Stimulated activated CD8-positive, alpha-beta memory T cell treated with anti-CD3 and anti-CD28 coated beads, Interleukin-7, amount 100 ng/mL, for 24 hours (primary cell): ENCODE measurements around the gene NUP98.
A peak's percentile ranks its signal among the peaks of the same experiment; 100 is the strongest.
"Not testable (repeated sequence)": the region's sequence is repeated elsewhere in the genome, so short reads cannot be mapped to it uniquely, and the experiment has no call there.

Source experiments
- DNase-seq: peaks from one replicate; pipeline ENCODE4 v3.0.0-alpha.2; 2020; ENCODE audit warnings: low read depth

NUP98 gene

DNA sequence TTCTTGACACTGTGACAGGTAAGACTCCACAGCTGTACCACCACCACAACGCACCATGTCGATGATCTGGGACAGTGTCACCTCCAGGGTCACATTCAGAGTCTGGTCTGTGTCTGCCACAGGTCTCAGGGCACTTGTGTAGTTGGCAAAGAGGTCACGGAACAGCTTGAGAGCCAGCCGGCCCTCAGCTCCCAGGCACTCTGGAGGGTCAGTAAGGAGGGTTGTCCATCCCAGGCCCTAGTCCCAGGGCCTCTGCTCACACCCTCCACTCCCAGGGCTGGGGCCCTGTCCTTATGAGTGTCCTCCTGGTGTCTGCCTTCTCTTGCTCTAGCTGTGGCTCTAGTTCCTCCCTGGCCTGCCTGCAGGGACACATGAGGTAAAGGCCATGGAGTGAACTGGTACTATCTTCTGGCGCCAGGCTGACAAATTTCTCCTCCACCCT lies 127.6 kb downstream of the NUP98 start:
- DNase-seq: no peak

DNA sequence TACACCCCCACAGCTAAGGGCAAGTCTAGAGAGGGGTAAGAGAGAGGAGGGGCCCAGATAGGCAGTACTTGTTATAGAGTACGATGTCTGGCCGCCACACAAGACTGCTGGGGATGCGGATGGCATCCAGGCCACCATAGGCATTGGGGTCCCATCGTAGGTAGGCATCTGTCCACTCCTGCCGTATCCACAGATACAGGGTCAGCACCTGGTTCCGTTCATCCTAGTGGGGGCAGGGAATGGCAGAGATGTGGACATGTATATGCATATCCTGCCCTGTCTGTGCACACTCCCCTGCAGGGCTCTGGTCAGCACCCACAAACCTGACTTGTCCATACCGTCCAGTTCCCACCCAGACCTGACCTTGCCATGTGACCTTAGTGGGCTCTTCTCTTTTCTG lies 128.2 kb downstream of the NUP98 start:
- DNase-seq: no peak

DNA sequence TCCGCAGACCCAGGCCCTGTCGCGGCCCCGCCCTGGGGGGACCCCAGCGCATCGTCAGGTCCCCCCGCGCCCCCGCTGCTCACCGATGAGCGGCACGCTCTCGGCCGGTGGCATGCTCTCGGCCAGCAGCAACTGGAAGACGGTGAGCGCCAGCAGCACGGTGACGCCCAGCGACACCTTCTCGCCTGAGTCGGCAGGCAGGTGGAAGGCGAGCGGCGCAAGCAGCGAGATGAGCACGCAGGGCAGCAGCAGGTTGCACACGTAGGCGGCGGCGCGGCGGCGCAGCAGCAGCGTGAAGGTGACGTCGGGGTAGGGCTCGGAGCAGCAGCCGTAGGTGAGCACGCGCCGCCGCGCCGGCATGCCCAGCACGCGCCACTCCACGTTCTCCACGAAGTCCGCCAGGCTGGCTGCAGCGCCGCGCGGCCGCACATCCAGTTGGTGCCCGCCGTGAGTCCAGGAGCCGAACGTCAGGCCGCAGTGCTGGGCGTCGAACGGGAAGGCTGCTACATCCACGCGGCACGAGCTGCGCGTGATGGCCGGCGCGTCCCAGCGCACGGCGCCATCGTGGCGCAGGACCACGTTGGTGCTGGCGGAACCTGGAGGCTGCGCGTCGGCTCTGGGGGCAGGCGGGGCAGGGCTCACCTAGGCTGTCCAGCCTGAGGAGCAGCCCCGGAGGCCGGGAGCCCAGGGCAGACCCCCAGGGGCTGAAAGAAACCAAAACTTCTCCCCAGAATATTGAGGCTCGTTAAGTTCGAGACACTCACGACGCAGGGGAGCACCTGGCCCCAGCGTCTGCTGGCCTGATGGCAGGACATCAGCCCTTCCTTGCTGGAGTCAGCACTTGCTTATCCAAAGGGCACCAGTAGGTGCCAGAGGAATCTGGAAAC lies 130.0 kb downstream of the NUP98 start:
- no peak for DNase-seq

DNA sequence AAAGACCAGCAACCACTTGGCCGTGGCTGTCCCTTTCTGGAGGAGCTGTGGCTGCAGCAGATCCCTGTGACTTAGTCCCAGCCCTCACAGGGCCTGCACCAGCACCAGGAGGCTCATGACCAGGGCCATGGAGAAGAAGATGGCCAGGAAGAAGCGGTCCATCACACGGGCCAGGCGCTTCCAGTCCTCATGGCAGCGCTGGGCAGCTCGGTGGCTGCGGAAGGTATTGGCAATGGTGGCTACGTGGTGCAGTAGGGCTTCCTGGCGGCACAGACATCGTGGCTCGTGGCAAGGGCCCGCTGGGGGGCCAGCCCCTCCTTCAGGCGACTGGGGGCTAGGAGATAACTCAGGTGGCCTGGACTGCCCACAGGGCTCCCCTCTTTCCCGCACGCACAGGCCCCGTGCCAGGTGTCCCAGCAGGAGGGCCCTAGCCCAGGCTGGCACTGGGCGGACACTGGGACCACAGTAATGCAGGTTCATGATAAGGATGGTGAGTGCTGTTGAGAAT lies 131.3 kb downstream of the NUP98 start:
- no peak for DNase-seq

DNA sequence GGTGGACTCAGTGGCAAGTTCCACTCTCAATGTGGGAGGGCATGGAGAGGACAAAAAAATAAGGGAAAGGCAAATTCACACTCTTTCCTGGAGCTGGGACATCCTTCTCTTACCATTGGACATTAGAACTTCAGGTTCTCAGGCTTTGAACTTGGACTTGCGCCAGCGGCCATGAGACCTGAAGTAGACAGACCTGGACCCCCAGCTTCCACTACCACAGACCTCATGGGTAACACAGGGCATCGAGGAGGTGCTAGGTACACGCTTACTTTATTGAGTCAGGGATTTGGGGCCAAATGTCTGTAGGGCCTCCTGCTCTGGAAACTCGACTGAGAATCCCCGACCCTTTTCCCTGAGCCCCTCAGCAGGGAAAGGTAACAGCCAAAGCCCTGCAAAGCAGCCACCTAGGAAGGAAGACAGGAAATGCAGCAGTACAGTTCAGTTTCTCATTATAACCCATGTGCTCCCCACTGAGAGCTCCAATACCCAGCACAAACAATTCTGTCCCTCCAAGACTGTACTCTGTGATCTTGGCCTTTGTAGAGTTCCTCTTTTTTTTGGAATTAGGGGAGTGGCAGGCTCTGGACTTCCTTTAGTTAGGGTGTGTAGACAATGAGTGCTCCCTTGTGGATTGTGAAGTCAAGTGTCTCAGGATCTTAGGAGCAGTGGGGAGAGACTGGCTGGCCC lies 131.9 kb downstream of the NUP98 start:
- no peak for DNase-seq

DNA sequence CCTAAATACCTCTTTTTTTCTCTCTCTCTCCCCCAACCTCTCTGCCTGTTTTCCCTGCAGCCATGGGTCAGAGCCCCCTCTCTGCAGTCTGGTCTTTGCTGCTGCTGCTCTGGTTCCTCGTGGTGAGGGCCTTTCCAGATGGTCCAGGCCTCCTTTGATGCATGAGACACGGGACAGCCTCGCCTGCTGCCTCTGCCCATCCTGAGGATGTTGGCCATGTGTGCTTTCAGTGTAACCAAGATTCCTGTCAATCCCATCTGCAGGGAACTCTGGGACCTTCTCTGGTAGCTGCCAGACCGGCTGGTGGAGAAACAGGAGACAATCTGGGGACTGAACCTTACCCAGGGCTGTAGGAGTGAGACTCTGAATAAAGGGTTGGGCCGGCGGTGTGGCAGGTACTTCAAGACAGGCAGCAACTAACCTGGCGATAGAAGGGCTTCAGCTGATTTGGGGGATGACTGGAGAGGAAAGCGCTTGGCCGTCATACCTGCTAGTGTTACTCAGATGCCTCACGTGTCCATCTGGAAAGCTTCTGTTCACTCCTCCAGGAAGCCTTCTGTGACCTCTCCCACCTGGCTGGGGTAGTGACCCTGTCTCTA lies 133.2 kb downstream of the NUP98 start:
- DNase-seq: no peak

DNA sequence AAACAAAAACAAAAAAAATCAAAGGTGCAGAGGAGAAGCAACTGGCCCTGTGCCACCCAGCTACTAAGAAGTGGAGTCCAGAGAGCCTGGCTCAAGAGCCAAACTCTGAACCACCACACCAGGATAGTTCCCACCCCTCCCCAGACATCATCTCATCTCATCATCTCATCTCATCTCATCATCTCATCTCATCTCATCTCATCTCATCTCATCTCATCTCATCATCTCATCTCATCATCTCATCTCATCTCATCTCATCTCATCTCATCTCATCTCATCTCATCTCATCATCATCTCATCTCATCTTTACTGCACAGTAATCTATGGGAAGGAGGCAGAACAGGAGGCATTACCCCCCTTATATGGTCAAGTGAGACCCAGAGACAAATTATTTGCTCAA lies 134.5 kb downstream of the NUP98 start:
- no peak for DNase-seq

DNA sequence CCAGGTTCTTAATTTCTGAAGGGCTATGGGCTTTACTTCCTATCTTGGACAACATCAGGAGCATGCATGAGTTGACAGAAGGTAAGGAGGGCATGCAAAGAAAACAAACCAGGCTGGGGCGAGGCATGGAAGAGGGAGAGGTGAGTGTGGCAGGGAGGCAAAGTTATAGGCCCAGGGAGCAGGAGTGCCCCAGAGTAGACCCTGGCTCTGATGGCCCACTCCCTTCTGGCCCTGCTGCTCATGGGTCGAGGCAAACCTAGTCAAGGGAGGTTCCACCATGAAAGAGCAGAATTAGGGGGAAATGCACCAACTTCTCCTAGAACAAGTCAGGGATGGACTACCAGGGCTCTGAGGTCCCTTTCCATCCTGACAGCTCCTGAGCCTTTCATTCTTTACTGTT lies 136.4 kb downstream of the NUP98 start:
- no peak for DNase-seq

DNA sequence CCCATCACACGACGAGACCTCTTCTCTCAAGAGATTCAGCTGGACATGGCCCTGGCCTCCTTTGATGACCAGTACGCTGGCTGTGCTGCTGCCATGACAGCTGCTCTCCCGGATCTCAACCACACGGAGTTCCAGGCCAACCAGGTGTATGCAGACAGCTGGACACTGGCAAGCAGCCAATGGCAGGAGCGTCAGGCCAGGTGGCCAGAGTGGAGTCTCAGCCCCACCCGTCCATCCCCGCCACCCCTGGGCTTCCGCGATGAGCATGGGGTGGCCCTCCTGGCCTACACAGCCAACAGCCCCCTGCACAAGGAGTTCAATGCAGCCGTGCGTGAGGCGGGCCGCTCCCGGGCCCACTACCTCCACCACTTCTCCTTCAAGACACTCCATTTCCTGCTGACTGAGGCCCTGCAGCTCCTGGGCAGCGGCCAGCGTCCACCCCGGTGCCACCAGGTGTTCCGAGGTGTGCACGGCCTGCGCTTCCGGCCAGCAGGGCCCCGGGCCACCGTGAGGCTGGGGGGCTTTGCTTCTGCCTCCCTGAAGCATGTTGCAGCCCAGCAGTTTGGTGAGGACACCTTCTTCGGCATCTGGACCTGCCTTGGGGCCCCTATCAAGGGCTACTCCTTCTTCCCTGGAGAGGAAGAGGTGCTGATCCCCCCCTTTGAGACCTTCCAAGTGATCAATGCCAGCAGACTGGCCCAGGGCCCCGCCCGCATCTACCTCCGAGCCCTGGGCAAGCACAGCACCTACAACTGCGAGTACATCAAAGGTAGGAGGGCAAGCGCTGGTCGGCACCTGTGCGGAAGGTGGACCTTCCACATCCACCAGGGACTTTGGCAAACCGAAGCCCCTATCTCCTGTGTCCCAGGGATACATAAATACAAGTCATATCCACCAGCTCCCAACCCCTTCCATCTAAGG lies 137.5 kb downstream of the NUP98 start:
- no peak for DNase-seq

DNA sequence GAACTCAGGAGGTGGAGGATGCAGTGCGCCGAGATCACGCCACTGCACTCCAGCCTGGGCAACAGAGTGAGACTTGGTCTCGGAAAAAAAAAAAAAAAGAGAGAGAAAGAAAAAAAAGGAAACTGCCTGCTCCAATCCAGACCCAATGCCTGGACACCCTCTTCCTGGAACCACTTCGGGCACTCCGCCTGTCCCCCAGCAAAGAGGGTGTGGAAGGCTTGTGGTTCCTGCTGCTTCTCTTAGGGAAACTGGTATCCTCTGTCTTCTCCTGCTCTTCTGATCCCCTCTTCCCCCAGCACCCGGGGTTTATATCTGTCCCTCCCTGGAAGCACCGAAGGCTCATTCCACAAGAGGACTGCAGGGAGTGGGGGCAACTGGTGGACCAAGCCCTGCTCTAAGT lies 139.1 kb downstream of the NUP98 start:
- no peak for DNase-seq

DNA sequence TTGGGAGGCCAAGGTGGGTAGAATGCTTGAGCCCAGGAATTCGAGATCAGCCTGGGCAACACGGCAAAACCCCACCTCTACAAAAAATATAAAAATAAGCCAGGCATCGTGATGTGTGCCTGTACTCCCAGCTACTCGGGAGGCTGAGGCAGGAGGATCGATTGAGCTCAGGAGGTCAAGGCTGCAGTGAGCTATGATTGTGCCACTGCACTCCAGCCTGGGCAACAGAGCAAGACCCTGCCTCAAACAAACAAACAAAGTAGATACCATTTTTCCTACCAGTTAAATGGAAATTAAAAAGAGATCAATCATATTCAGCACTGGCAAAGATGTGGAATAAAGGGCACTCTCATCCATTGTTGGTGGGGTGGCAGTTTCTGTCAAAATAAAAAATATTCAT lies 140.0 kb downstream of the NUP98 start:
- DNase-seq: not testable (repeated sequence)

DNA sequence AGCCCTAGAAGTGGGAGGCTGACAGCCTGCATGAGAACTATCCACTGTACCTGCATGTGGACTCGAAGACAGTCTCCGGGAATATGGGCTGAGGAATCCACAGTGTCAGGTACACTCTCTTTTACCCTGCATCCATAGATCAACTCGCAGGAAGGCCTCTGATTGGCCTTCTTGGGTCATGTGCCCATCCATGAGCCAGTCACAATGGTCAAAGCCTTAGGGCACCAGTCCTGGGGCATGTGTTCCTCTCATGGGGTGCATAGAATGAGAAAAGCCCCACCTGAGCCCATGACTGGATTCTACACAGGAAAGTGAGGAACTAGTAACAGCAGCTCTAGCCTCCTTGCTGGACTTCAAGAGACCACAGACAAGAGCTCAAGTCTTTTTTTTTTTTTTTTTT lies 141.8 kb downstream of the NUP98 start:
- no peak for DNase-seq

DNA sequence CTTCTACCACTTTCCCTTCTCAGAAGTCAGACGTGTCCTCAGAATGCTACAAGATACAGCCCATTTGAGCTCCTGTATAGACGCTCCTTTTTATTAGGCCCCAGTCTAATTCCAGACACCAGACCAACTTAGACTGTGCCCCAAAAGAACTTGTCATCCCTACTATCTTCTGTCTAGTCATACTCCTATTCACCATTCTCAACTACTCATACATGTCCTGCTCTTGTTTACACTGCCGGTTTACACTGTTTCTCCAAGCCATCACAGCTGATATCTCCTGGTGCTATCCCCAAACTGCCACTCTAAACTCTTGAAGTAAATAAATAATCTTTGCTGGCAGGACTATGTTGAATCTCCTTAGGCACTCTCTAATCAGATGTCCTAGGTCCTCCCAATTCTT lies 144.8 kb downstream of the NUP98 start:
- not testable (repeated sequence) for DNase-seq

DNA sequence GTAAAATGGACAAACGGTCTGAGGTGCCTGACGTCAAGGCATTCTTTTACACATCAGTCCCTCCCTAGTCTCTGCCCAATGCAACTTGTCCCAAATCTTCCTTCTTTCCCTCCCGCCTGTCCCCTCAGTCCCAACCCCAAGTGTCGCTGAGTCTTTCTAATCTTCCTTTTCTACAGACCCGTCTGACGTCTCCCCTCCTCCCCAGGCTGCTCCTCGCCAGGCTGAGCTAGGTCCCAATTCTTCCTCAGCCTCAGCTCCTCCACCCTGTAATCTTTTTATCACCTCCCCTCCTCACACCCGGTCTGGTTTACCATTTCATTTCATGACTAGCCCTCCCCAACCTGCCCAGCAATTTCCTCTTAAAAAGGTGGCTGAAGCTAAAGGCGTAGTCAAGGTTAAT lies 148.0 kb downstream of the NUP98 start:
- DNase-seq: not testable (repeated sequence)

DNA sequence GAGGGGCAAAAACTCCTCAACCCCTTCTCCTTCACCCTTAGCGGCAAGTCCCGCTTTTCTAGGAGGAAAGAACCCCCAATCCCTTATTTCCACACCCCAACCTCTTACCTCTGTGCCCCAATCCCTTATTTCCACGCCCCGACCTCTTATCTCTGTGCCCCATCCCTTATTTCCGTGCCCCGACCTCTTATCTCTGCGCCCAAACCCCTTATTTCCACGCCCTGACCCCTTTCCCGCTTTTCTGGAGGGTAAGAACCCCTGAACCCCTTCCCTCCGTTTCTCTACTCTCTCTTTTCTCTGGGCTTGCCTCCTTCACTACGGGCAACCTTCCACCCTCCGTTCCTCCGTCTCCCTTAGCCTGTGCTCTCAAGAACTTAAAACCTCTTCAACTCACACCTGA lies 148.5 kb downstream of the NUP98 start:
- not testable (repeated sequence) for DNase-seq

DNA sequence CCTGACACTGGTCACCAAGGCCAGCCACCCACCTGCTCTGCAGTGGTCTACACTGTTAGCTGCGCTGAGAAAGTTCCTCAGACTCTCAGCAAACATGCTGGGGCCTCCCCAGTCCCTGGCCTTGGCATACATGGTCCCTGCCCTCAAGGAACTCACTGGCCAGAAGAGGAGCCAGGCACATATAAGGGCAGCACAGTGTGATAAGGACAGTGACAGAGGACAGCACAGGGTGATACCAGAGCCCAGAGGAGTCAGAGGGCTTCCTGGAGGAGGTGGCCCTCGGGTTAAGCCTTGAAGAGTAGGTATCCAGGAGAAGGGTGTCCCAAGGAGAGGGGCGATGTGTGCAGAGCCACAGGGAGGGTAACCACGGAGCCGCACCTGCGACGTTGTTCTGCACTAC lies 151.8 kb downstream of the NUP98 start:
- DNase-seq: no peak

DNA sequence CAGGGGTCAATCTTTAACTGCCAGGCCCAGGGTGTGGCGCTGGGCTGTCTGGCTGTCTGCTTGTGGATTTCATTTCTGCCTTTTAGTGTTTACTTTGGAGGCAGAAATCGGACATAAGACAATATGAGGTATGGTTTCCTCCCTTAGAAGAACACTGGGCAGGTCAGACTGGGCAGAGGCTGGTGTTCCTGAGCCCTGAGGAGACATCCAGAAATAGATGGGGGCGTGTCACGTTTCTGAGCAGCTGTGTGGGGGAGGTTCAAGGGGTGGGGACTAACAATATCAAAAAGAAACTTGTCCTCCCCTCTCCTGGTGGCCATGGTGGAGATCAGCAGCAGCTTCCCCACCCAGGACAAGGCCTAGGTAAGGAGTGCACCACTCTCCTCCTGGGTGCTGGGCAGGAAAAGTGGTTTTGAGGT lies 152.5 kb downstream of the NUP98 start, which contains the start of gene ART1:
ART1 (plus strand) TSS at position 312 of the 419 bp plus-strand sequence. CDS start 14,086 bp downstream, outside the sequence.
- DNase-seq: no peak

DNA sequence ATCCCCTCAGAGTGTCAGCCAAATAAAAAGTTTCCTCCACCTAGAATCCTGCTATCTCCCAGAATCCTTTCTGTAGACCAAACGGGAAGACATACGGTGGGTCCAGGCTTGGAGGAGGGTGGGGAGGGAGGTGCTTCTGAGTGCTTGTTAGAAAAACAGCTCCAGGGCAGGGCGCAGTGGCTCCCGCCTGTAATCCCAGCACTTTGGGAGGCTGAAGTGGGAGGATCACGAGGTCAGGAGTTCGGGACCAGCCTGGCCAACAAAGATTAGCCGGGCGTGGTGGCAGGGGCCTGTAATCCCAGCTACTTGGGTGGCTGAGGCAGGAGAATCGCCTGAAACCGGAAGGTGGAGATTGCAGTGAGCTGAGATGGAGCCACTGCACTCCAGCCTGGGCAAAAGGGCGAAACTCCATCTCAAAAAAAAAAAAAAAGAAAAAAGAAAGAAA lies 154.2 kb downstream of the NUP98 start:
- DNase-seq: not testable (repeated sequence)

DNA sequence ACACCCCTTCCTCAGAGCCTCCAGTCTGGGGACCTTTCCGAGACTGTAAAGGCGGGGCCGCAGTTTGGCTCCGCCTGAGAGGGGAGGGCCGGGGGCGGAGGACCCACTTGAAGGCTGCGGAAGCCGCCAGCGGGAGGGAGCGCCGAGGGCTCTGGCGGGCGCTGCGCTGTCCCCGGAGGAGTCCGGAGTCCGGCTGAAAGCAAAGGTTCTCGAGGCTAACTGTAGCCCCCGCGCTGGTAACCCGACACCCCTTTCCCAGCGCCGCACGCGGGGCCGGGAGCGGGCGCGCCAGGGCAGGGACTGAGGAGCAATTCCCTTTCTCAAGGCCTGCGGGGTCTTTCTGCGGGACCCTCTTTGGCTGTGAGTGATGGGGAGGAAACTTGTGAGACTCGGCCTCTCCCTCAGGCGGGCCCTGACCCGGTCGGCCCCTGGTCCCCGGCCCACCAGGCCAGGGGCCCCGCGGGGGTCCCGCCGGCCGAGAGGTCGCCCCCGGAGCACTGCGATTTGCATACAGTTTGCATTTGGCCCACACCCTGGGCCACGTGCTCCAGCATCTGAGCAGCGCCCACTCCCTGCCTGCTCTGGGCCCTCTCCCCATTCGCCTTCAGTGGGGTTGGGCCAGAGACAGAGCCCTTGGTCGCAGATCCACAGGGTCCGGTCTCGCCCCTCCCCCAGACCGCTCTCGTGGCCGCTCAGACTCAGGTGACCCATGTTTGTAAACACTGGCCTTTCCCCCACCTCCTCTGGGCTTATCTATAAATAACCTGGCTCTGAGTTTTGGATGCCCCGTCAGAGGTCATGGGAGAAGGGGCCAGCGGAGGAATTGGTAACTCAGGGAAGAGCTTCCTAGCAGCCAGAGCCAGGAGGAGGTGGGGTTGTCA lies 155.0 kb downstream of the NUP98 start:
- peak; percentile 14 for DNase-seq

DNA sequence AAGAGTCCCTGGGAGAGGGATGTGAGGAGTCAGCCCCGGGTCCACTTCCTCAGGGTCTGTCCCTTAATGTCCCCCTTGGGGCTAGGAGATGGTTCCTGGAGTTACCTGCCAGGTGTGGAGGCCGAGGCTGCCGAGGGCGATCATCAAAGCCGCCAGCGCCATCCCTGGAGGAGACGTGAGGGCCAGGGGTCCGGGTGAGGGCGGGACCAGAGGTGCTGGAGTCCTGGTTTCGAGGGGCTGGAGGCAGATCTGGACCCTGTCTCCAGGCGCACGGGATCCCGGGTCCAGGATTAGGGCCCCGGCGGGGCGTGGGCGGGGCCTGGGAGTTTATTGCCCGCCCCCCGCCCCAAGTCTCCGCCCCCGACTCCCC lies 155.7 kb downstream of the NUP98 start, which contains the start of gene ART5:
ART5 (minus strand) TSS at position 292 of the 370 bp plus-strand sequence; CDS start at position 162, 130 bp downstream.
- DNase-seq: no peak
